HG03064 (cell line): Measurements from ENCODE around the gene CHRNB1.

Source experiments
- ATAC-seq: cut with Tn5 transposase; IDR thresholded peaks from one replicate; pipeline ENCODE4 v1.9.1; 2021; ENCODE audit warnings: low read depth; ENCODE audit not compliant: unreplicated experiment

Gene CHRNB1

DNA sequence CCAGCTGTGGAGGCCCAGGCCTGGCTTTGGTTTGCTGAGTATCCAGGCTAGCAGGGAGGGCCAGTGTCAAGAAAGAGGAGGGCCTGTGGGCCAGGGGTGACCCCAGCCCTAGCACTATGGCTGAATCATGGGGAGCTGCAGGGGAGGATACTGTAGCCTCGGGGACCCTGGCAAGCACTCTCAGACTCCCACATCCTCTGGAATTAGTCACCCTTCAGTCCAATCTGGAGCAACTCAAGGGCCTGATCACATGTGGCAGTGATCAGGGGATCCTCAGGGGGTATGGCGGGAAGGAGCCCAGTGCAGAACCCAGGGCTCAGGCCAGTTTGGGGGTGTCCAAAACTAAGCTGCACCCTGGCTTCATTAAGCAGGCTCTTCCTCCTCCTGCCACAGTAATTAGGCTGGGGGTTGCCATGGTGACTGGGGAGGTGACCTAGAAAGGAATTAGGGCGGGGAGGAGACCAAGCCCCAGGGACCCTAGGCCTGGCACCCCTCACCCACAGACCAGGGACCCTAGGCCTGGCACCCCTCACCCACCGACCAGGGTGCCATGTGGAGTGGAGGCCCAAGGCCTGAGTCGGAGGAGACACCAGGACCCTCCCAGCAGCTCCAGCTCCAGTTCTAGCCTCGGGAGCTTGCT is 31.4 kb upstream of the CHRNB1 start:
- no peak for ATAC-seq

DNA sequence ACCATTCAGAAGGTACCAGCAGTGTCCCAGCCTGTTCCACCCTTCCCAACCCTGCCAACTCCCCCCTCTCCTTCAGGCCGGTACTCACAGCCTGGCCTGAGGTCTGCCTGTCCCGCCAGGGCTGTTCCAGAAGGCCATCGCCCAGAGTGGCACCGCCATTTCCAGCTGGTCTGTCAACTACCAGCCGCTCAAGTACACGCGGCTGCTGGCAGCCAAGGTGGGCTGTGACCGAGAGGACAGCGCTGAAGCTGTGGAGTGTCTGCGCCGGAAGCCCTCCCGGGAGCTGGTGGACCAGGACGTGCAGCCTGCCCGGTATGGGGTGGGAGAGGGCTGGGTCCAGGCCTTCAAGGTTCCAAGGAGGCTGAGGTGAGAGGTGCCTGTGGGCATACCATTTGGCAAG is 30.0 kb upstream of the CHRNB1 start:
- no peak for ATAC-seq

DNA sequence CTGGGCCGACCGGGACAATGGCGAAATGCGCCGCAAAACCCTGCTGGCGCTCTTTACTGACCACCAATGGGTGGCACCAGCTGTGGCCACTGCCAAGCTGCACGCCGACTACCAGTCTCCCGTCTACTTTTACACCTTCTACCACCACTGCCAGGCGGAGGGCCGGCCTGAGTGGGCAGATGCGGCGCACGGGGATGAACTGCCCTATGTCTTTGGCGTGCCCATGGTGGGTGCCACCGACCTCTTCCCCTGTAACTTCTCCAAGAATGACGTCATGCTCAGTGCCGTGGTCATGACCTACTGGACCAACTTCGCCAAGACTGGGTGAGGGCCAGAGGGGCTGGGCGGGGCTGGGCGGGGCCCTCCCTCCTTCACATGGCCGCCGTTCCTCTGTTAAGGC is 29.1 kb upstream of the CHRNB1 start:
- no peak for ATAC-seq

DNA sequence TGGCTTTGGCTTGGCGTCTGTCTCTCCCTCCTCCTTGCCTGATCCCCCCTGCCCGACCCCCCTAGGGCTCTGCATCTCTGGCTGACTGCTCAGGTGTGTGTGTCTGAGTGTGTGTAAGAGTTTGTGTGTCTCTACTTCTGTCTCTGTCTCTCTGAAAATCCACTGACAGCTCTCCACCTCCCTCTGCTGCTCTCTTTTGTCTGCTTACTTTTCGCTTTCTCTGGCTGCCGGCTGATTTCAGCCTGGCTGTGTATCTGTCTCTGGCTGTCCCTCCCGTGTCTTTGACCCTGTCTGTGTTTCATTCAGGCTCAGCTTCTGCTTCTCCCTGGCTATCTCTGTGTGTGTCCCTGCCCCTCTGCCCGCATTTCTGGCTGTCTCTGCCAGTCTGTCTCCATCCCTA is 28.5 kb upstream of the CHRNB1 start:
- ATAC-seq, result no peak

DNA sequence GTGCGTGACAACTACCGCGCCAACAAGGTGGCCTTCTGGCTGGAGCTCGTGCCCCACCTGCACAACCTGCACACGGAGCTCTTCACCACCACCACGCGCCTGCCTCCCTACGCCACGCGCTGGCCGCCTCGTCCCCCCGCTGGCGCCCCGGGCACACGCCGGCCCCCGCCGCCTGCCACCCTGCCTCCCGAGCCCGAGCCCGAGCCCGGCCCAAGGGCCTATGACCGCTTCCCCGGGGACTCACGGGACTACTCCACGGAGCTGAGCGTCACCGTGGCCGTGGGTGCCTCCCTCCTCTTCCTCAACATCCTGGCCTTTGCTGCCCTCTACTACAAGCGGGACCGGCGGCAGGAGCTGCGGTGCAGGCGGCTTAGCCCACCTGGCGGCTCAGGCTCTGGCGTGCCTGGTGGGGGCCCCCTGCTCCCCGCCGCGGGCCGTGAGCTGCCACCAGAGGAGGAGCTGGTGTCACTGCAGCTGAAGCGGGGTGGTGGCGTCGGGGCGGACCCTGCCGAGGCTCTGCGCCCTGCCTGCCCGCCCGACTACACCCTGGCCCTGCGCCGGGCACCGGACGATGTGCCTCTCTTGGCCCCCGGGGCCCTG is 27.7 kb upstream of the CHRNB1 start:
- no peak for ATAC-seq

DNA sequence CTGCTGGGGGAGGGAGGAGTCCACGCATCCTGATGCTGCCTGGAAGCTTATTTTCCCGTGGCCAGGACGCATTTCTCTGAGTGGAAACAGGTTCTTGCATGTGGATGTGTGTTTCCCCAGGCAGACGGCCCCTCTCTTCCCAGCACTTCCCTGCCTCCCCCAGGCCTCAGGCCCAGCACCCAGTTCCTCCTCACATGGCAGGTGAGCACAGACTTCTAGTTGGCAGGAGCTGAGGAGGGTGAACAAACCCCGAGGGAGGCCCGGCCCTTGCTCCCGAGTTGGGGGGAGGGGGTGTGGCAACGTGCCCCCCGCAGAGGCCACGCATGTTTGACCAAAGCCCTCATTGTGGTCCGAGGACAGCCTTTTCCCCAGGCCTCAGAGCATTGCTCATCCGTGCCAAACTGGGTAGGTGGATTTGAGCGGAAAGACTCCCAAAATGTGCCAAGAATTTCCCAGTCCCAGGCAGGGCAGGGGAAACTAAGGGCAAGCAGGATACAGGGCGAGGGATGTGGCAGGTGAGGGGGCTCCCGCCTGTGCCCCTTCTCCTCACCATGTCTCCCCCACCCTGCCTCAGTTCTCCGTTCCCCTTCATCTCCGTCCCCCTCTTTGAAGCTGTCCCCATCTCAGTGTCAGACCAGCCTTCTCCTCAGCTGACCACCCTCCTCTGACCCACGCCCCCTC is 26.2 kb upstream of the CHRNB1 start:
- no peak for ATAC-seq

DNA sequence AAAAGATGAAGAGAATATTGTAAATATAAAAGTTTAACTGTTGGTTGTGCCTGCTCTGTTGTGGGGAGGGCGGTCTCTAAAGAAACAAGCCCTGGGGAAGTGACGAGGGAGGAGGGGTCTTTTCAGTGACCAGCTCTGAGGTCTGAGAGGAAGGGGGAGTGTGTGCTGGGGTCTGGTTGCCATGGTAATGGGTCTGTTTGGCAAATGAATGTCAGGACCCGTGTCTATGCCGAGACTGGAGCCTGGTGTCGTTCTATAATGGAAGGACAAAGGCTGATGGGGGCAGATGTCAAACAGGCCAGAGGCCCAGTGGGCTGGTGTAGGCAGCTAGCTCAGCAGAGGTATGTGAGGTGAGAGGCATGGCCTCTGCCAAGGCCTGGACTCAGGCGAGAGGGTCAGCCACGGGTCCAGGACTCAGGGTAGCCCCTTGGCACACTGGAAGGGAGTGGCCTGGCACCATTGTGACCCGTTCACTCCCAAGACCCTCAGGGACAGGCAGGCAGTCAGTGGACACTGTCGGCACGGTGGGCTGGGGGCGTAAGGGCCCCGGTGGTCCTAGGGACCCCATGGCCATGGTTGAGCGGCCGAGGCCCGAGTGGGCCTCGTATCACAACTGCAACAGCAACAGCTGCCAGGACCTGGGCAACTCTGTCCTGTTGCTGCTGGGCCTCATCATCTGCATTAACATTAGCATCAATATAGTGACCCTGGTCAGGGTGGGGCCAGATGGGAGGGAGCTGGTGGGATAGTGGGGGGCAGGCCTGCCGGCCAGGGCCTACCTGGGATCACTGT is 24.8 kb upstream of the CHRNB1 start, which contains the start of gene SPEM1:
Gene SPEM1, plus strand, starts transcription at position 506 of the 792 bp plus-strand sequence. Its CDS starts 61 bp downstream, at position 567.
- no peak for ATAC-seq

DNA sequence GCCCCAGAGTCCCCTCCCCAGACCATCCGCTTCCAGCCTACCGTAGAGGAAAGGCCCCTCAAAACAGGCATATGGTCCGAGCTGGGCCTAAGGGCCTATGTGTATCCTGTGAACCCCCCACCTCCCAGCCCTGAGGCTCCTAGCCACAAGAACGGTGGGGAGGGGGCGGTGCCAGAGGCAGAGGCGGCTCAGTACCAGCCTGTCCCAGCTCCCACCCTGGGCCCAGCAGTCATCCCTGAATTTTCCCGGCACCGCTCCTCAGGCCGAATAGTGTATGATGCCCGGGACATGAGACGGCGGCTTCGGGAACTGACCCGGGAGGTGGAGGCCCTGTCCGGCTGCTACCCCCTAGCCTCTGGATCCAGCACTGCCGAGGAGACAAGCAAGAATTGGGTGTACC is 23.7 kb upstream of the CHRNB1 start:
- ATAC-seq, result no peak

DNA sequence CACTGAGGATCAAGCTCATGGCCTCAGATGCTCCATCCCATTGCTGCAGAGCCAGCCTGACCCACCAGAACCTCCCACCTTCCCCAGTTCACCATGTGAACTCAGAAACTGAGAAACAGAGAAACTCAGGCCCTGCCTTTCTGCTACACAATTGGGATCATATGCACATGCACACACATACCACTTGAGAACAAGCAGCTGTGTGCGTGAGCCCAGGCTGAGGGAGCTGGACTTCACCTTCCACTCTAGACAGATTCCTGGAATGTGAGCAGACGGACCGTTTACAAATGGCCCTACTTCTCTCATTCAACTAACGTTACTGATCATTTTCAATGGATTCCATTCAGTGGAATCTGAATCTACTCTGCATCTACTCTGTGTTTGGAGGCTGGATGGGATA is 21.2 kb upstream of the CHRNB1 start:
- no peak for ATAC-seq

DNA sequence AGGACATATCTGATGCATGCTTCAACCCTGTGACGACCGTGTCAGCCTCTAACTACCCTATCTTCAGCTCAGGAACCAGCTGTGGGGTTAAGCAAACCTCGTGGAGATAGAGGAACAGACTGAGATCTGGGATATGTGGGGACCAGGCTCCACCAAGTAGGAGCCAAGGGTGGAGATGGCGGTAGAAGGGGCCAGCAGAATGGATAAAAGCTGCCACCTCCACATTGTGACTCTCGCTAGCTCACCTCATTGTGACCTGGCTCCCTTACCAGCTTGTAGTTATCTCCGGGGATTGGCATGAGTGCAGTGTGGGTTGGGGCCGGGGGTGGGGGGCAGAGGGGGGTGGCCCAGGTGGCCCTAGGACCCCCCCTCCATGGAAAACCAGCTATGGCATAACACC is 19.5 kb upstream of the CHRNB1 start, which contains the start of gene SPEM2:
Gene SPEM2, plus strand, starts transcription at position 301 of the 400 bp plus-strand sequence. Its CDS starts 73 bp downstream, at position 374.
- ATAC-seq, result no peak

DNA sequence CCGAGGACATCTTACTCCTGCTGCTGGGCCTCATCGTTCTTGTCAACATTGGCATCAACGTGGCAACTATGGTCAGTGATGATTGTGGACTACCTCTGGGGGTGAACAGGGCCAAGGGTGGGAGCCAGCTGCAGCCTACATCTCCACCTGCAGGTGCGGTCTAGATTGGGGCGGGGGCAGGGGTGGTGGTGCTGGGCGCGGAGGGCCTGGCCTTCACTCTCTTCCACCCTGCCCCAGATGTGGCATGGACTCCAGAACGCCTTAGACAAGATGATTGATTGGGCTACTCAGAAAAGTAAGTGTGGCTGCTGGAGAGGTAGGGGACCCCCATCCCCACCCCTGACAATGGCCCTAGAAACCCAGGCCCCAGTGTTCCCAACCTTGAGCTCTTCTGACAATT is 19.1 kb upstream of the CHRNB1 start:
- no peak for ATAC-seq

DNA sequence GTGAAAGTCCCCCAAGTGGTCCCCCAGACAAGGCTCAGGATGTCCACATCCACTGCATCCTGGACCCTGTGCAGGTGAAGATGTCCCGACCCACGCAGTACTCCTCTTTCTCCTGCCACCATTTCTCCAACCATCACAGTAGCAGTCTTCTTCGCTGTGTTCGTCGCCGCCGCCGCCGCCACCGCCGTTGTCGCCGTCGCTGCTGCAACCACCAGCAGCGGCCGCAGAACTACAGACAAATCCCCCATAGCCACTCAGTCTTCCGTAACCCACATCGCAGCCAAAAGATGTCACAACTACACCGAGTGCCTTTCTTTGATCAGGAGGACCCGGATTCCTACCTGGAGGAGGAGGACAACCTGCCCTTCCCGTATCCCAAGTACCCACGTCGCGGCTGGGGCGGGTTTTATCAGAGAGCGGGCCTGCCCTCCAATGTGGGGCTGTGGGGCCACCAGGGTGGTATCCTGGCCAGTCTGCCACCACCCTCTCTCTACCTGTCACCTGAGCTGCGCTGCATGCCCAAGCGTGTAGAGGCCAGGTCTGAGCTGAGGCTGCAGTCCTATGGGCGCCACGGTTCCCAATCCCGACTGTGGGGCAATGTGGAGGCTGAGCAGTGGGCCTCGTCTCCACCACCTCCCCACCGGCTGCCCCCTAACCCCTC is 18.5 kb upstream of the CHRNB1 start:
- no peak for ATAC-seq

DNA sequence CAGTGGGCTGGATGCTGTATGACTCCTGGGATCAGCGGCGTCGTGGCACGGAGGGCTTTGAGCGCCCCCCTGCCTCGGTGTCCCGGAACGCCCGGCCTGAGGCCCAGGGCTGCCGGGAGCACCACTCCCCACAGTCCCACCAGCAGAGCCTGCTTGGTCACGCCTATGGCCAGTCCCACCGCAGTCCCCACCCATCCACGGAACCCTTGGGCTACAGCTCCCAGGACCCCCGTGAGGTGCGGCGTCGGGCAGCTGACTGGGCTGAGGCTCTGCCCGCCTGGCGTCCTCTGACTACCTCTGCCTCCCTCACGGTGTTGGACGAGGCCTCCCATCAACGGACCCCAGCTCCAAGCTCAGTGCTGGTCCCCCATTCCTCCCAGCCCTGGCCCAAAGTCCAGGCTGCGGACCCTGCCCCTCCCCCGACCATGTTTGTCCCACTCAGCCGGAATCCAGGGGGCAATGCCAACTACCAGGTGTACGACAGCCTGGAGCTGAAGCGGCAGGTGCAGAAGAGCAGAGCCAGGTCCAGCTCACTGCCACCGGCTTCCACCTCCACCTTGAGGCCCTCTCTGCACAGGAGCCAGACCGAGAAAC is 17.9 kb upstream of the CHRNB1 start:
- ATAC-seq, result no peak

DNA sequence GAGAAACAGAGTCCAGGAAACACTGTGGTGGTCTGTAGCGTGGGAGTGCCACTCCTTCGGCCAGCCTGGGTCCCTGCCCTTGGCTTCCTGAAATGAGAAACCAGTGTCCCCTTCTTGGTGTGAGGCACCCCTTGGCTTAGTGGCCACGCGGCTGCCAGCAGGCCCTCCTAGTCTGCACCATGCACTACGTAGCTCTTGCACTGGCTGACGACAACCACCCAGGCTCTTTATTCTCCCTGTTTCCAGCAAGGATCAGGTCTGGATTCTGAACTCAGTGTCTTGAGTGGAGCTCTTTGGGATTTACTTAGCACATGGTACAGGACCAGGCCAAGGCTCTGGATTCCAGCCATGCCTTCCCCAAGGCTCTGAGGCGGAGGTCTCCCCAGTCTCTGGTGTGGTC is 17.3 kb upstream of the CHRNB1 start:
- ATAC-seq, result no peak

DNA sequence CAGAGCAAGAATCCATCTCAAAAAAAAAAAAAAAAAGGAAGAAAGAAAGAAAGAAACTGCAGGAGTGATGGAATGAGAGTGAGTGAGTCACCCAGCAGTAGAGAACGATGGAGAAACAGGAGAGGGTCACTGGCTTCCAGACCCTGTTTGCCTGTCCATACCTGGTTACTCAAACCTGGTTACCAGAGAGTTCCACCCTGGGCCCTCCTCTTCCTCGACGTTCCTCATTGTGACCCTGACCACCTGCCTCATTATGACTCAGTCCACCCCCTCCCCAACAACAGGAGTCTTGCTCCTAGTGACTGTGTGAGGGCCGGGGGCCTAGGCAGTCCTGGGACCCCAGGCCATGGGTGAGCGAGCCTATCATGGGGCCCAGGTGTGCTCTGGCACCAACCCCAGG is 16.3 kb upstream of the CHRNB1 start, which contains the start of gene SPEM3:
Gene SPEM3, plus strand, starts transcription at position 301 of the 400 bp plus-strand sequence. Its CDS starts 46 bp downstream, at position 347.
- no peak for ATAC-seq

DNA sequence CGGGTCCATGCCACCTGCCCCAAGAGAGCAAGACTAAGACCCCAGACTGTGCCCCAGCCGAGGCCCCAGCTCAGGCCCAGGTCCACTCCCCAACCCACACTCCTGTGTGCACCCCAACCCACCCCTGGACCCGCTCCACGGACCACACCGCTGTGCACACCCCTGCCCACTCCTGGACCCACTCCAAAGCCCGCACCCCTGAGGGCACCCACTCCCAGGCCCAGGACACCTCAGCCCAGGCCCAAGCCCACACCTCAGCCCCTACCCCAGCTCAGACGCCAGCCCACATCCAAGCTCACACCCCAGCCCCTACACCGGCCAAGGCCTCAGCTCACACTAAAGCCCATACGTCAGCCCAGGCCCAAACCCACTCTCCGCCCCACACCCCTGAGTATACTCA is 15.1 kb upstream of the CHRNB1 start:
- no peak for ATAC-seq

DNA sequence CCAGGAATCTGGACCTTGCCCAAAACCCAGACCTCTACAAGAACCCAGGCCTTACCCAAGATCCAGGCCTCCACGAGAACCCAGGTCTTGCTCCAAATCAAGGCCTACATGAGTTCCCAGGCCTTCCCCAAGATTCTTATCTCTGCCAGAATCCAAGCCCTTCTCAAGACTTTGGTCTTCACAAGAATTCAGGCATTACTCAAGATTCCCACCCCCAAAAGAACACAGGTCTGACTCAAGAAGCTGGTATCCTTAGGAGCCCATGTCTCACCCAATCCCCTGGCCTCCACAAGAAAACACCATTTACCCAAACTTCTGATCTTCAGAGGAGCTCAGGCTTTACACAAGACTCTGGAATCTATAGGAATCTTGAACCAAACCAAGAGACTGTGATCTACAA is 13.6 kb upstream of the CHRNB1 start:
- no peak for ATAC-seq

DNA sequence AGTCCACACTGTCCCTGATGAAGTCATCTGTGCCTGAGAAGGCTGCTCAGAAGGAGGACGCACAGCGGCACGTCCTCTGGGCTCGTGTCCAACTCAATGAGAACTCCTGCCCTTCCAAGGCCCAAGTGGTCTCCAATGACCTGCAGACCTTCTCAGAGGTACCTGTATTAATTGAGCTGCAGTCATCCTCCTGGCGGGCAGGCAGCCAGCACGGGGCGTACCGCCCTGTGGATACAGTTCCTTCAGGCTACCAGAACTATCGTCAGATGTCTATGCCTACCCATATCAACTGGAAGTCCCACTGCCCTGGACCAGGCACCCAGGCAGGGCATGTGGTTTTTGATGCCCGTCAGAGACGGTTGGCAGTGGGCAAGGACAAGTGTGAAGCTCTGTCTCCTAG is 12.6 kb upstream of the CHRNB1 start:
- no peak for ATAC-seq

DNA sequence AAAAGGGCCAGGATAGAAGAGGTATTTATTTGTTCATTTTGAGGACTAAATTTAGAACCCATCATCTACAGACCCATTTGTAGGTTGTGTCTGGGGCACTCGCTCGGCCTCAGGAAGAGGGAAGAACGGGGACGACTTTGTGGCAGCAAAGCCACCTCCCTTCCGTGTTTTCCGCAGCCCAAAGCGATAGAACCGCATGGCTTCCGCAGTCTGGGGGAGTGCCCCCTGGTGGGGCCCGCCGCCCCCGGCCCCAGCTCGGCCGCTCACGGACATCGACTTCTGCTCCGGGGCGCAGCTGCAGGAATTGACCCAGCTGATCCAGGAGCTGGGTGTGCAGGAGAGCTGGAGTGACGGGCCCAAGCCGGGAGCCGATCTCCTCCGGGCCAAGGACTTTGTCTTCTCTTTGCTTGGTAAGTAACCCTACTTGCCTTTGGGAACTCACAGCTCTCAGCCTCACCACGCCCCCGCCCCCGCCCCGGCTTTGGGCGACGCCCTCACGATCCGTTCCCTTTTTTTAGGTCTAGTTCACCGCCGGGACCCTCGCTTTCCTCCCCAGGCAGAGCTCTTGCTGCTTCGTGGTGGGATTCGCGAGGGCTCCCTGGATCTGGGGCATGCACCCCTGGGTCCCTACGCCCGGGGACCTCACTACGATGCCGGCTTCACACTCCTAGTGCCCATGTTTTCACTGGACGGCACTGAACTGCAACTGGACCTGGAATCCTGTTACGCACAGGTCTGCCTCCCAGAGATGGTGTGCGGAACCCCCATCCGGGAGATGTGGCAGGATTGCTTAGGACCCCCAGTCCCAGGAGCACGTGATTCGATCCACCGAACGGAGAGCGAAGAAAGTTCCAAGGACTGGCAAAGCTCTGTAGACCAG is 8.9 kb upstream of the CHRNB1 start:
- ATAC-seq, result peak; percentile 9
